ENCODE results near the gene FA2H. TPM values are rescaled to one million over a fixed set of nuclear protein-coding genes. Genes with fewer than 3 reads are reported as not detected.

Gene FA2H
- total and polyA plus RNA-seq, 2 experiments from 2014 or later: 5.7 to 6.3 TPM

GRCh38 chr16:74731853-74732477 lies 42.7 kb downstream of the FA2H start:
- H3K9me3 Mint-ChIP-seq: peaks cover 5% of the 10 kb centered on the region
- no peak overlapping the region for H3K27ac Mint-ChIP-seq
- no peak overlapping the region for H3K4me3 ChIP-seq

More at GRCh38 chr16:74731853-74732477, 42.7 kb downstream of the FA2H start:
- no peak overlapping the region for H3K4me3 Mint-ChIP-seq
- H3K27me3 ChIP-seq (ENCODE audit: insufficient read depth): no peaks in the 10 kb centered on the region
- TF ChIP-seq, protein P1, sequence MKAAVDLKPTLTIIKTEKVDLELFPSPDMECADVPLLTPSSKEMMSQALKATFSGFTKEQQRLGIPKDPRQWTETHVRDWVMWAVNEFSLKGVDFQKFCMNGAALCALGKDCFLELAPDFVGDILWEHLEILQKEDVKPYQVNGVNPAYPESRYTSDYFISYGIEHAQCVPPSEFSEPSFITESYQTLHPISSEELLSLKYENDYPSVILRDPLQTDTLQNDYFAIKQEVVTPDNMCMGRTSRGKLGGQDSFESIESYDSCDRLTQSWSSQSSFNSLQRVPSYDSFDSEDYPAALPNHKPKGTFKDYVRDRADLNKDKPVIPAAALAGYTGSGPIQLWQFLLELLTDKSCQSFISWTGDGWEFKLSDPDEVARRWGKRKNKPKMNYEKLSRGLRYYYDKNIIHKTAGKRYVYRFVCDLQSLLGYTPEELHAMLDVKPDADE (IDR thresholded peaks at IDR 0.05): no peak
- TF ChIP-seq, protein P2, sequence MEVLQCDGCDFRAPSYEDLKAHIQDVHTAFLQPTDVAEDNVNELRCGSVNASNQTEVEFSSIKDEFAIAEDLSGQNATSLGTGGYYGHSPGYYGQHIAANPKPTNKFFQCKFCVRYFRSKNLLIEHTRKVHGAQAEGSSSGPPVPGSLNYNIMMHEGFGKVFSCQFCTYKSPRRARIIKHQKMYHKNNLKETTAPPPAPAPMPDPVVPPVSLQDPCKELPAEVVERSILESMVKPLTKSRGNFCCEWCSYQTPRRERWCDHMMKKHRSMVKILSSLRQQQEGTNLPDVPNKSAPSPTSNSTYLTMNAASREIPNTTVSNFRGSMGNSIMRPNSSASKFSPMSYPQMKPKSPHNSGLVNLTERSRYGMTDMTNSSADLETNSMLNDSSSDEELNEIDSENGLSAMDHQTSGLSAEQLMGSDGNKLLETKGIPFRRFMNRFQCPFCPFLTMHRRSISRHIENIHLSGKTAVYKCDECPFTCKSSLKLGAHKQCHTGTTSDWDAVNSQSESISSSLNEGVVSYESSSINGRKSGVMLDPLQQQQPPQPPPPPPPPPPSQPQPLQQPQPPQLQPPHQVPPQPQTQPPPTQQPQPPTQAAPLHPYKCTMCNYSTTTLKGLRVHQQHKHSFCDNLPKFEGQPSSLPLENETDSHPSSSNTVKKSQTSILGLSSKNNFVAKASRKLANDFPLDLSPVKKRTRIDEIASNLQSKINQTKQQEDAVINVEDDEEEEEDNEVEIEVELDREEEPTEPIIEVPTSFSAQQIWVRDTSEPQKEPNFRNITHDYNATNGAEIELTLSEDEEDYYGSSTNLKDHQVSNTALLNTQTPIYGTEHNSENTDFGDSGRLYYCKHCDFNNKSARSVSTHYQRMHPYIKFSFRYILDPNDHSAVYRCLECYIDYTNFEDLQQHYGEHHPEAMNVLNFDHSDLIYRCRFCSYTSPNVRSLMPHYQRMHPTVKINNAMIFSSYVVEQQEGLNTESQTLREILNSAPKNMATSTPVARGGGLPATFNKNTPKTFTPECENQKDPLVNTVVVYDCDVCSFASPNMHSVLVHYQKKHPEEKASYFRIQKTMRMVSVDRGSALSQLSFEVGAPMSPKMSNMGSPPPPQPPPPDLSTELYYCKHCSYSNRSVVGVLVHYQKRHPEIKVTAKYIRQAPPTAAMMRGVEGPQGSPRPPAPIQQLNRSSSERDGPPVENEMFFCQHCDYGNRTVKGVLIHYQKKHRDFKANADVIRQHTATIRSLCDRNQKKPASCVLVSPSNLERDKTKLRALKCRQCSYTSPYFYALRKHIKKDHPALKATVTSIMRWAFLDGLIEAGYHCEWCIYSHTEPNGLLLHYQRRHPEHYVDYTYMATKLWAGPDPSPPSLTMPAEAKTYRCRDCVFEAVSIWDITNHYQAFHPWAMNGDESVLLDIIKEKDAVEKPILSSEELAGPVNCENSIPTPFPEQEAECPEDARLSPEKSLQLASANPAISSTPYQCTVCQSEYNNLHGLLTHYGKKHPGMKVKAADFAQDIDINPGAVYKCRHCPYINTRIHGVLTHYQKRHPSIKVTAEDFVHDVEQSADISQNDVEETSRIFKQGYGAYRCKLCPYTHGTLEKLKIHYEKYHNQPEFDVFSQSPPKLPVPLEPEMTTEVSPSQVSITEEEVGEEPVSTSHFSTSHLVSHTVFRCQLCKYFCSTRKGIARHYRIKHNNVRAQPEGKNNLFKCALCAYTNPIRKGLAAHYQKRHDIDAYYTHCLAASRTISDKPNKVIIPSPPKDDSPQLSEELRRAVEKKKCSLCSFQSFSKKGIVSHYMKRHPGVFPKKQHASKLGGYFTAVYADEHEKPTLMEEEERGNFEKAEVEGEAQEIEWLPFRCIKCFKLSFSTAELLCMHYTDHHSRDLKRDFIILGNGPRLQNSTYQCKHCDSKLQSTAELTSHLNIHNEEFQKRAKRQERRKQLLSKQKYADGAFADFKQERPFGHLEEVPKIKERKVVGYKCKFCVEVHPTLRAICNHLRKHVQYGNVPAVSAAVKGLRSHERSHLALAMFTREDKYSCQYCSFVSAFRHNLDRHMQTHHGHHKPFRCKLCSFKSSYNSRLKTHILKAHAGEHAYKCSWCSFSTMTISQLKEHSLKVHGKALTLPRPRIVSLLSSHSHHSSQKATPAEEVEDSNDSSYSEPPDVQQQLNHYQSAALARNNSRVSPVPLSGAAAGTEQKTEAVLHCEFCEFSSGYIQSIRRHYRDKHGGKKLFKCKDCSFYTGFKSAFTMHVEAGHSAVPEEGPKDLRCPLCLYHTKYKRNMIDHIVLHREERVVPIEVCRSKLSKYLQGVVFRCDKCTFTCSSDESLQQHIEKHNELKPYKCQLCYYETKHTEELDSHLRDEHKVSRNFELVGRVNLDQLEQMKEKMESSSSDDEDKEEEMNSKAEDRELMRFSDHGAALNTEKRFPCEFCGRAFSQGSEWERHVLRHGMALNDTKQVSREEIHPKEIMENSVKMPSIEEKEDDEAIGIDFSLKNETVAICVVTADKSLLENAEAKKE (CRISPR knock-in tag; IDR thresholded peaks at IDR 0.05): no peak
- no peak for TF ChIP-seq CTCF (conservative IDR thresholded peaks at IDR 0.05; ENCODE audit: low read depth in 2 of 2)
- no peak for TF ChIP-seq JUNB (IDR thresholded peaks at IDR 0.05; ENCODE audit: unreplicated experiment)
- TF ChIP-seq STAT1 (IDR thresholded peaks at IDR 0.05; ENCODE audit: unreplicated experiment): no peak
- TF ChIP-seq ZNF114 (CRISPR knock-in tag; IDR thresholded peaks at IDR 0.05): no peak
- no peak for TF ChIP-seq EZH2phosphoT487 (IDR thresholded peaks at IDR 0.05; ENCODE audit: unreplicated experiment)
- TF ChIP-seq NANOG (IDR thresholded peaks at IDR 0.05; ENCODE audit: borderline replicate concordance): no peak
- no peak for TF ChIP-seq EZH2 (IDR thresholded peaks at IDR 0.05; ENCODE audit: low read depth, unreplicated experiment)
- TF ChIP-seq, protein P3, sequence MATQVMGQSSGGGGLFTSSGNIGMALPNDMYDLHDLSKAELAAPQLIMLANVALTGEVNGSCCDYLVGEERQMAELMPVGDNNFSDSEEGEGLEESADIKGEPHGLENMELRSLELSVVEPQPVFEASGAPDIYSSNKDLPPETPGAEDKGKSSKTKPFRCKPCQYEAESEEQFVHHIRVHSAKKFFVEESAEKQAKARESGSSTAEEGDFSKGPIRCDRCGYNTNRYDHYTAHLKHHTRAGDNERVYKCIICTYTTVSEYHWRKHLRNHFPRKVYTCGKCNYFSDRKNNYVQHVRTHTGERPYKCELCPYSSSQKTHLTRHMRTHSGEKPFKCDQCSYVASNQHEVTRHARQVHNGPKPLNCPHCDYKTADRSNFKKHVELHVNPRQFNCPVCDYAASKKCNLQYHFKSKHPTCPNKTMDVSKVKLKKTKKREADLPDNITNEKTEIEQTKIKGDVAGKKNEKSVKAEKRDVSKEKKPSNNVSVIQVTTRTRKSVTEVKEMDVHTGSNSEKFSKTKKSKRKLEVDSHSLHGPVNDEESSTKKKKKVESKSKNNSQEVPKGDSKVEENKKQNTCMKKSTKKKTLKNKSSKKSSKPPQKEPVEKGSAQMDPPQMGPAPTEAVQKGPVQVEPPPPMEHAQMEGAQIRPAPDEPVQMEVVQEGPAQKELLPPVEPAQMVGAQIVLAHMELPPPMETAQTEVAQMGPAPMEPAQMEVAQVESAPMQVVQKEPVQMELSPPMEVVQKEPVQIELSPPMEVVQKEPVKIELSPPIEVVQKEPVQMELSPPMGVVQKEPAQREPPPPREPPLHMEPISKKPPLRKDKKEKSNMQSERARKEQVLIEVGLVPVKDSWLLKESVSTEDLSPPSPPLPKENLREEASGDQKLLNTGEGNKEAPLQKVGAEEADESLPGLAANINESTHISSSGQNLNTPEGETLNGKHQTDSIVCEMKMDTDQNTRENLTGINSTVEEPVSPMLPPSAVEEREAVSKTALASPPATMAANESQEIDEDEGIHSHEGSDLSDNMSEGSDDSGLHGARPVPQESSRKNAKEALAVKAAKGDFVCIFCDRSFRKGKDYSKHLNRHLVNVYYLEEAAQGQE (IDR thresholded peaks at IDR 0.05; ENCODE audit: unreplicated experiment): no peak
- no peak for TF ChIP-seq ZNF331 (CRISPR knock-in tag; IDR thresholded peaks at IDR 0.05; ENCODE audit: low read depth)
- TF ChIP-seq POLR2AphosphoS5 (IDR thresholded peaks at IDR 0.05; ENCODE audit: low read depth): no peak
- TF ChIP-seq CREB1 (CRISPR knock-in tag; IDR thresholded peaks at IDR 0.05; ENCODE audit: low read depth): no peak
- H3K9me2 ChIP-seq (ENCODE audit: insufficient read depth): no peaks in the 10 kb centered on the region
- H3K36me3 ChIP-seq (ENCODE audit: insufficient read depth): no peaks in the 10 kb centered on the region
- no peak for DNase-seq (ENCODE audit: low spot score)
- H3K4me1 Mint-ChIP-seq: peaks cover 29% of the 10 kb centered on the region
- H3K4me1 ChIP-seq (ENCODE audit: insufficient read depth): peaks cover 33% of the 10 kb centered on the region
- 0 out of 3 replicates have a peak, but pooled peaks cover under 1% of the 10 kb centered on the region for H3K36me3 Mint-ChIP-seq (ENCODE audit: low read depth)
- H3K4me2 ChIP-seq: no peak overlapping the region
- H3K27ac ChIP-seq (ENCODE audit: low read depth): peak overlapping the region; percentile 14; the same call in 1 of the 2 replicates
- no peaks in the 10 kb centered on the region for H3K79me2 ChIP-seq (replicated peaks; ENCODE audit: insufficient read depth)
- no peak for ATAC-seq
- 0 out of 2 replicates have a peak, but pooled peaks cover 2% of the 10 kb centered on the region for H3F3A ChIP-seq (replicated peaks; ENCODE audit: low read depth)
- no peak overlapping the region for H2AFZ ChIP-seq
- H4K20me1 ChIP-seq (replicated peaks; ENCODE audit: insufficient read depth): no peaks in the 10 kb centered on the region
- H3K27me3 Mint-ChIP-seq (ENCODE audit: insufficient read depth, low read depth, poor library complexity): peaks cover 19% of the 10 kb centered on the region

Data from GM23338 (cell line).